Bronchial epithelial cell (primary cell): ENCODE measurements around the gene KCTD13. TPM values are rescaled to one million over a fixed set of nuclear protein-coding genes. Genes with fewer than 3 reads are reported as not detected.

Source experiments
- DNase-seq: peaks from one replicate; pipeline ENCODE4 v3.0.0-alpha.2; 2010; ENCODE audit warnings: low read depth
- FAIRE-seq: peaks from 2 replicates; lab custom pipeline; 2011; peaks lifted over from hg19 to GRCh38; lab: Jason Lieb, UNC
- H3K27me3 ChIP-seq: 2 replicates; pipeline ENCODE4 v1.5.1; 2011; ENCODE audit warnings: low read length; ENCODE audit not compliant: control insufficient read depth, insufficient read depth
- H3K36me3 ChIP-seq: 2 replicates; pipeline ENCODE4 v1.5.1; 2011; ENCODE audit warnings: low read length; ENCODE audit not compliant: control insufficient read depth, insufficient read depth
- H3K4me3 ChIP-seq: 2 replicates; pipeline ENCODE4 v1.5.1; 2011; ENCODE audit warnings: mild to moderate bottlenecking, low read depth, low read length, control low read depth
- CTCF ChIP-seq: IDR thresholded peaks from 2 replicates; pipeline ENCODE4 v1.5.1; 2011; ENCODE audit warnings: mild to moderate bottlenecking, moderate library complexity, low read length, control low read depth, inconsistent platforms; ENCODE audit not compliant: insufficient read depth, severe bottlenecking
- total RNA-seq: library from RNA; depleted of rRNA; stranded (reverse); fragments of >200 nt; gene quantifications from 2 replicates; pipeline ENCODE4 v1.2.1, GENCODE V29; 2014

The KCTD13 gene
- total RNA-seq, 1 donor from 2014 or later: 8.2 TPM

GRCh38 chr16:29900102-29900887 is 25.7 kb downstream of the KCTD13 start, which contains the start of gene ASPHD1:
ASPHD1 (plus strand) TSS chr16:29900488; CDS start chr16:29900972, 484 bp downstream.
- Histone ChIP-seq H3K4me3 (peak within 1 kb of the TSS; percentile 52), H3K36me3 (no peaks in the 10 kb centered on the region), H3K27me3 (no peaks in the 10 kb centered on the region)
- no peak for TF ChIP-seq CTCF
- peak; percentile 78 for DNase-seq
- no peak for FAIRE-seq

GRCh38 chr16:29899516-29900101 is 26.4 kb downstream of the KCTD13 start, which contains the start of gene SEZ6L2:
SEZ6L2 (minus strand) TSS chr16:29899550; CDS start chr16:29899019, 531 bp downstream.
- no peaks in the 10 kb centered on the region for H3K27me3 ChIP-seq
- peak; percentile 47 for TF ChIP-seq CTCF
- peak within 1 kb of the TSS; percentile 52 for H3K4me3 ChIP-seq
- DNase-seq (peak; percentile 88), FAIRE-seq (no peak)
- no peaks in the 10 kb centered on the region for H3K36me3 ChIP-seq

- Histone ChIP-seq H3K4me3 (peak overlapping the region; percentile 52), H3K27me3 (no peaks in the 10 kb centered on the region), H3K36me3 (no peaks in the 10 kb centered on the region)
- no peak for DNase-seq
- TF ChIP-seq CTCF: no peak
- no peak for FAIRE-seq
Observed at GRCh38 chr16:29898804-29899515, 27.1 kb downstream of the KCTD13 start.

- Histone ChIP-seq H3K27me3 (no peaks in the 10 kb centered on the region), H3K4me3 (peak overlapping the region; percentile 52), H3K36me3 (no peaks in the 10 kb centered on the region)
- no peak for DNase-seq
- TF ChIP-seq CTCF: no peak
- no peak for FAIRE-seq
Observed at GRCh38 chr16:29898135-29898803, 27.8 kb downstream of the KCTD13 start.

- no peaks in the 10 kb centered on the region for H3K36me3 ChIP-seq
- no peak overlapping the region for H3K4me3 ChIP-seq
- no peaks in the 10 kb centered on the region for H3K27me3 ChIP-seq
- DNase-seq (no peak), FAIRE-seq (no peak)
- TF ChIP-seq CTCF: no peak
Observed at GRCh38 chr16:29897333-29897732, 28.7 kb downstream of the KCTD13 start.
